CD4-positive, alpha-beta T cell treated with Interleukin-15 for 4 hours (primary cell): Measurements from ENCODE around the gene RPH3AL.
"Not testable (repeated sequence)": the region's sequence is repeated elsewhere in the genome, so short reads cannot be mapped to it uniquely, and the experiment has no call there.

ENCODE experiments used
- DNase-seq: peaks from one replicate; pipeline ENCODE4 v3.0.0-alpha.2; 2020; ENCODE audit warnings: low spot score

Gene RPH3AL

GRCh38 chr17:178292-179065, 174.1 kb downstream of the RPH3AL start:
- no peak for DNase-seq

GRCh38 chr17:177762-178161, 174.8 kb downstream of the RPH3AL start:
- no peak for DNase-seq

- no peak for DNase-seq
These were observed 175.5 kb downstream of the RPH3AL start for GRCh38 chr17:177155-177554.

GRCh38 chr17:173166-173911, 179.3 kb downstream of the RPH3AL start:
- no peak for DNase-seq

GRCh38 chr17:172401-172800, 180.2 kb downstream of the RPH3AL start:
- DNase-seq: no peak

GRCh38 chr17:171871-172270, 180.7 kb downstream of the RPH3AL start:
- DNase-seq: no peak

GRCh38 chr17:170130-170670, 182.4 kb downstream of the RPH3AL start:
- DNase-seq: no peak

GRCh38 chr17:168614-169013, 184.0 kb downstream of the RPH3AL start:
- not testable (repeated sequence) for DNase-seq

GRCh38 chr17:165939-166338, 186.7 kb downstream of the RPH3AL start:
- DNase-seq: no peak

- DNase-seq: peak; percentile 15
These were observed 188.0 kb downstream of the RPH3AL start for GRCh38 chr17:164303-165235.

- DNase-seq: no peak
These were observed 189.0 kb downstream of the RPH3AL start for GRCh38 chr17:163514-164098.

GRCh38 chr17:162689-163088, 189.9 kb downstream of the RPH3AL start:
- no peak for DNase-seq
